ENCODE measurements around the gene HBG2. TPM values are rescaled to one million over a fixed set of nuclear protein-coding genes. Genes with fewer than 3 reads are reported as not detected.

Gene HBG2
- total and polyA plus RNA-seq, 2 of the 8 experiments (the other 6 are each of a cell fraction or from before 2014, with no cell fraction given), result 0.23 TPM; not detected in 1

GRCh38 chr11:5293028-5293427 lies 38.4 kb upstream of the HBG2 start (continued):
- no peak for TF ChIP-seq CHD7 (IDR thresholded peaks at IDR 0.05; ENCODE audit: insufficient replicate concordance, low read length)
- TF ChIP-seq SP1 (IDR thresholded peaks at IDR 0.05; ENCODE audit: low read depth, low read length), result no peak
- TF ChIP-seq USF2 (IDR thresholded peaks at IDR 0.05; ENCODE audit: low read length), result no peak
- TF ChIP-seq ATF3 (IDR thresholded peaks at IDR 0.05; ENCODE audit: insufficient read depth, low read depth, low read length), result no peak
- no peak for TF ChIP-seq TCF12 (IDR thresholded peaks at IDR 0.05; ENCODE audit: low read depth, low read length)
- TF ChIP-seq NANOG (IDR thresholded peaks at IDR 0.05; ENCODE audit: insufficient read depth, low read depth, low read length, poor library complexity, severe bottlenecking), result no peak
- TF ChIP-seq CBX8 (IDR thresholded peaks at IDR 0.05; ENCODE audit: borderline replicate concordance, low read depth, low read length), result no peak
- no peak for TF ChIP-seq CHD2 (IDR thresholded peaks at IDR 0.05; ENCODE audit: low read length)
- TF ChIP-seq CTBP2 (IDR thresholded peaks at IDR 0.05; ENCODE audit: borderline replicate concordance, insufficient read depth, insufficient read length, low read length), result no peak
- no peak for TF ChIP-seq SIRT6 (IDR thresholded peaks at IDR 0.05; ENCODE audit: low read length)
